Mammary epithelial cell (primary cell): ENCODE measurements around the gene SPATS2.

Experiments
- EZH2 ChIP-seq: IDR thresholded peaks from 2 replicates; pipeline ENCODE4 v1.6.1; 2012; ENCODE audit warnings: low read length, inconsistent platforms, borderline replicate concordance
- TF ChIP-seq, protein P1 (sequence below), 2 donors: IDR thresholded peaks in 1 of 2; conservative IDR thresholded peaks in 1 of 2; 2 replicates each; pipeline ENCODE4 v1.5.1; 2011 to 2012; ENCODE audit warnings: inconsistent platforms in 2 of 2, low read length in 2 of 2, mild to moderate bottlenecking in 2 of 2, control low read depth in 1 of 2, low read depth in 1 of 2; ENCODE audit not compliant: insufficient read depth in 1 of 2; ENCODE audit errors: extremely low read depth in 1 of 2

DNA sequence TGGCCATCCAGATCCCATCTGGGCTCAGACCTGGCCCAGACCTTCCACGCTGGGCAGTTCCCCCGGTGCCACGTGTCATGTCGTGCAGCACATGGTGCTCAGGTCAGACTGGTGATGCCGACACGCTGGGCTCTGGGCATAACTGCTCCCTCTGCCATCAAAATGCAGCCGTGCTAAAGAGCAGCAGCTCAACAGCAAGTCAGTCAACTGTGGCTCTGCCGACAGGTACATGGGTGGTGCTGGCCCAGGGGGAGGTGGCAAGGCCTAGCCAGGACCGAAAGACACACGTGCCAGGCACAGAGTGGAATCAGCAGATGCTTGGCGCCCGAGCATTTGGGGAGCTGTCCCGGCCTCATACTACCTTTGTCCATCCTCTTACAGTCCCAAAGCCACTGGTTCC lies 199.1 kb downstream of the SPATS2 start:
- TF ChIP-seq, protein P1, sequence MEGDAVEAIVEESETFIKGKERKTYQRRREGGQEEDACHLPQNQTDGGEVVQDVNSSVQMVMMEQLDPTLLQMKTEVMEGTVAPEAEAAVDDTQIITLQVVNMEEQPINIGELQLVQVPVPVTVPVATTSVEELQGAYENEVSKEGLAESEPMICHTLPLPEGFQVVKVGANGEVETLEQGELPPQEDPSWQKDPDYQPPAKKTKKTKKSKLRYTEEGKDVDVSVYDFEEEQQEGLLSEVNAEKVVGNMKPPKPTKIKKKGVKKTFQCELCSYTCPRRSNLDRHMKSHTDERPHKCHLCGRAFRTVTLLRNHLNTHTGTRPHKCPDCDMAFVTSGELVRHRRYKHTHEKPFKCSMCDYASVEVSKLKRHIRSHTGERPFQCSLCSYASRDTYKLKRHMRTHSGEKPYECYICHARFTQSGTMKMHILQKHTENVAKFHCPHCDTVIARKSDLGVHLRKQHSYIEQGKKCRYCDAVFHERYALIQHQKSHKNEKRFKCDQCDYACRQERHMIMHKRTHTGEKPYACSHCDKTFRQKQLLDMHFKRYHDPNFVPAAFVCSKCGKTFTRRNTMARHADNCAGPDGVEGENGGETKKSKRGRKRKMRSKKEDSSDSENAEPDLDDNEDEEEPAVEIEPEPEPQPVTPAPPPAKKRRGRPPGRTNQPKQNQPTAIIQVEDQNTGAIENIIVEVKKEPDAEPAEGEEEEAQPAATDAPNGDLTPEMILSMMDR (conservative IDR thresholded peaks at IDR 0.05 in 1 of 2, IDR thresholded peaks at IDR 0.05 in 1 of 2; ENCODE audit: extremely low read depth in 1 of 2, insufficient read depth in 1 of 2, low read depth in 1 of 2, low read length in 2 of 2), result no peak
- no peak for TF ChIP-seq EZH2
